Mucosa of rectum (tissue), 2 donors: ENCODE data around the gene NPR2.

Source experiments
- H3K27ac ChIP-seq, 2 donors: one replicate each; pipeline ENCODE4 v1.7.0; 2013; ENCODE audit warnings: inconsistent platforms in 2 of 2, low read depth in 2 of 2, low read length in 2 of 2
- H3K27me3 ChIP-seq, 2 donors: one replicate each; pipeline ENCODE4 v1.7.0; 2013; ENCODE audit warnings: low read length in 2 of 2; ENCODE audit not compliant: control insufficient read depth in 2 of 2, insufficient read depth in 2 of 2
- H3K36me3 ChIP-seq, 2 donors: one replicate each; pipeline ENCODE4 v1.7.0; 2013; ENCODE audit warnings: low read length in 2 of 2; ENCODE audit not compliant: control insufficient read depth in 2 of 2, insufficient read depth in 2 of 2
- H3K4me1 ChIP-seq, 2 donors: one replicate each; pipeline ENCODE4 v1.7.0; 2013; ENCODE audit warnings: low read length in 2 of 2, mild to moderate bottlenecking in 1 of 2; ENCODE audit not compliant: control insufficient read depth in 2 of 2, insufficient read depth in 2 of 2
- H3K4me3 ChIP-seq, 2 donors: one replicate each; pipeline ENCODE4 v1.7.0; 2013; ENCODE audit warnings: low read length in 2 of 2
- H3K9ac ChIP-seq, 2 donors: one replicate each; pipeline ENCODE4 v1.7.0; 2013; ENCODE audit warnings: low read length in 2 of 2, low read depth in 1 of 2, mild to moderate bottlenecking in 1 of 2
- H3K9me3 ChIP-seq, 2 donors: one replicate each; pipeline ENCODE4 v1.7.0; 2013; ENCODE audit warnings: low read length in 2 of 2; ENCODE audit not compliant: control insufficient read depth in 2 of 2
- donor health status: healthy.
- donor health status: Normal muscosa, but diverticular disease.

NPR2 gene

DNA sequence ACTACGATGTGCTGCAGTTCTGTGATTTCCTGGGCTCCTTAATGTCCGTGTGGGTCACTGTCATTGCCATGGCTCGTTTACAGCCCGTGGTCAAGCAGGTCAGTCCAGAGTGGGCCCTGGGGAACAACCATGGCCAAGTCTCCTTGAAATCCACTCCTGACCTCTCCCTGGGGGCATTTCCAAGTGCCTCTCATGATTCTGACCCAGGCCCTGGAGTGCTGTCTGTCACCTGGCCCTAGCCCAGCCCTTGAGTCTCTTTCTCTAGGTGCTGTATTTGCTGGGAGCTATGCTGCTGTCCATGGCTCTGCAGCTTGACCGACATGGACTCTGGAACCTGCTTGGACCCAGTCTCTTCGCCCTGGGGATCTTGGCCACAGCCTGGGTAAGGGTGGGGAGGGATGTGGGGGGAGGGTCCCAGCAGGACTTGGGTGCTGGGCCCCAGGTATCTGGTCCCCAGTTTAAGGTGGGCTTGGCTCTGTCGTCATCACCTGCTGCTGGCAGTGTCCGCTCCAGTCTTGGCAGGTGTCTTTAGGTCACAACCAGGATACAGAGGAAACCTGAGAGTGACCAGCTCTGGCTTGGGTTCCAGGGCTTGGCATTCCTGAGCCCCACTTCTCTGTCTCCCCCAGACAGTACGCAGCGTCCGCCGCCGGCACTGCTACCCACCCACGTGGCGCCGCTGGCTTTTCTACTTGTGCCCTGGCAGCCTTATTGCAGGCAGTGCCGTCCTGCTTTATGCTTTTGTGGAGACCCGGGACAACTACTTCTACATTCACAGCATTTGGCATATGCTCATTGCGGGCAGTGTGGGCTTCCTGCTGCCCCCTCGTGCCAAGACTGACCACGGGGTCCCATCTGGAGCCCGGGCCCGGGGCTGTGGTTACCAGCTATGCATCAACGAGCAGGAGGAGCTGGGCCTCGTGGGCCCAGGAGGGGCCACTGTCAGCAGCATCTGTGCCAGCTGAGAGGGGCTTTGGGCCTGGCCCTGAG lies 61.8 kb downstream of the NPR2 start:
- no peak overlapping the region for H3K9ac ChIP-seq
- H3K9me3 ChIP-seq, result no peaks in the 10 kb centered on the region
- no peaks in the 10 kb centered on the region for H3K4me1 ChIP-seq
- H3K27ac ChIP-seq, result no peak overlapping the region
- H3K27me3 ChIP-seq, result no peaks in the 10 kb centered on the region
- no peaks in the 10 kb centered on the region for H3K36me3 ChIP-seq
- H3K4me3 ChIP-seq, result no peak overlapping the region

DNA sequence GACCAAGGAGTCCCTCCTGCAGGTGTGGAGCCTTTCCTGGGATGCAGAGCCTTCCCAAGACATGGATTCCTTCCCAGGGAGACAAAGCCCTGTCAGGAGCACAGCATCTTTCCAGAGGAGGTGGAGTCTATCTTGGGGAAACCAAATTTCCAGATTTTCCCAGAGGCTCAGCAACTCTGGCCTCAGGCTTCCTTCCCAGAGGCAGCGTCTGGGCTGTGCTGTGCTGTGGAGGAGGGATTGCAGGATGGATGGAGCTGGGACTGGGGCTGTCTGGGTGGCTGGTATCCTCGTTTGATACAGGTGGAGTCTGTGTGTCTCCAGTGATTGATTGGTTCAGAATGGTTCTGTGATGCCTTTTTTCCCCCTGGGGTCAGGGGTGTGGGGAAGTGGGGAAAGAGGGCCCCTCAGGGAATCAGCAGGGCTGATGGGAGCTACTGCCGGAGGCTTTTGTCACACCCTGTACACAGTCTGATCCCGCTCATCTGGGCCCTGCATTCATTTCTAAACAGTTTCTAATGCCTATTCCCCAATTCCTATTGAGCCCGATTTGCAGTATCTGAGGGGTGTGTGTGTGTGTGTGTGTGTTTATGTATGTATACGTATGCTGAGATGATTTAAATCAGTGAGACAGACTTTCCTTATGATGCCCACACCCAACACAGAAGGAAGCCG lies 62.8 kb downstream of the NPR2 start:
- no peak overlapping the region for H3K9ac ChIP-seq
- no peaks in the 10 kb centered on the region for H3K4me1 ChIP-seq
- H3K4me3 ChIP-seq, result no peak overlapping the region
- no peaks in the 10 kb centered on the region for H3K9me3 ChIP-seq
- H3K27ac ChIP-seq, result no peak overlapping the region
- H3K36me3 ChIP-seq, result no peaks in the 10 kb centered on the region
- H3K27me3 ChIP-seq, result peaks cover 0 to 1% of the 10 kb centered on the region in 2 donors

- H3K9me3 ChIP-seq, result no peaks in the 10 kb centered on the region
- H3K27me3 ChIP-seq, result peaks cover 2 to 5% of the 10 kb centered on the region in 2 donors
- no peak overlapping the region for H3K27ac ChIP-seq
- H3K4me1 ChIP-seq, result peaks cover 0 to 5% of the 10 kb centered on the region in 2 donors
- no peaks in the 10 kb centered on the region for H3K36me3 ChIP-seq
- H3K9ac ChIP-seq, result no peak overlapping the region
- no peak overlapping the region for H3K4me3 ChIP-seq
These were observed 64.8 kb downstream of the NPR2 start for GRCh38 chr9:35856206-35856605.

DNA sequence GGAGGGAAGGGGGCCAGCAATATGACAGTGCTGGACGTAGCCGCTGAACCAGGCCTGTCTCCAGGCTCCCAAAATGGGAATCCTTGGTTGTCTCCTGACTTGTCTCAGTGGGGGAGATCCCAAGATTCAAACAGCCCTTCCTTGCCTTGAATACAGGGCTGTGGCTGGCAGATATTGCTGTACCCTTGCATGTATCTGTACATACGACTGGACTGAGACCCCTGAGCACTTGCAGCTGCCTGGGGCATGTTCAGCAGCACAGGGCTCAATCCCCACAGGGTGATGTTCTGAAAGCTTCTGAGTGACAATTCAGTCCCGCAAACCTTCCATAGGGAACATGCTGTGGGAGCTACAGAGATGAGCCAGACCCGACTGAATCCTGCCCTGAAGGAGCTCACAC lies 65.5 kb downstream of the NPR2 start:
- H3K36me3 ChIP-seq, result no peaks in the 10 kb centered on the region
- no peak overlapping the region for H3K9ac ChIP-seq
- peaks cover 4 to 10% of the 10 kb centered on the region in 2 donors for H3K27me3 ChIP-seq
- H3K4me3 ChIP-seq, result no peak overlapping the region
- no peaks in the 10 kb centered on the region for H3K9me3 ChIP-seq
- H3K27ac ChIP-seq, result no peak overlapping the region
- peaks cover 0 to 5% of the 10 kb centered on the region in 2 donors for H3K4me1 ChIP-seq

- H3K4me1 ChIP-seq, result peaks cover 0 to 5% of the 10 kb centered on the region in 2 donors
- no peaks in the 10 kb centered on the region for H3K9me3 ChIP-seq
- no peaks in the 10 kb centered on the region for H3K36me3 ChIP-seq
- H3K4me3 ChIP-seq, result no peak overlapping the region
- peaks cover 9 to 13% of the 10 kb centered on the region in 2 donors for H3K27me3 ChIP-seq
- no peak overlapping the region for H3K9ac ChIP-seq
- H3K27ac ChIP-seq, result no peak overlapping the region
These were observed 67.1 kb downstream of the NPR2 start for GRCh38 chr9:35858458-35858857.
